HEK293 (cell line): Measurements from ENCODE around the gene TRAF7.

Source experiments
- AEBP2 ChIP-seq: fragments of 450-650 bp; formaldehyde crosslinking; IDR thresholded peaks from 2 replicates; pipeline ENCODE4 v1.5.1; 2016; ENCODE audit warnings: missing biosample characterization, missing genetic modification characterization, borderline replicate concordance
- MEIS1 ChIP-seq: sonication (generic); formaldehyde crosslinking; IDR thresholded peaks from 2 replicates; pipeline ENCODE4 v1.8.1; 2022; ENCODE audit warnings: missing genetic modification reagents, mild to moderate bottlenecking, borderline replicate concordance
- MYNN ChIP-seq: fragments of 450-650 bp; formaldehyde crosslinking; IDR thresholded peaks from 2 replicates; pipeline ENCODE4 v1.5.1; 2016; ENCODE audit warnings: missing biosample characterization, missing genetic modification characterization, borderline replicate concordance
- SP3 ChIP-seq: fragments of 450-650 bp; formaldehyde crosslinking; IDR thresholded peaks from 2 replicates; pipeline ENCODE4 v1.5.1; 2016; ENCODE audit warnings: missing biosample characterization, missing genetic modification characterization
- TSHZ1 ChIP-seq: fragments of 450-650 bp; formaldehyde crosslinking; IDR thresholded peaks from 2 replicates; pipeline ENCODE4 v1.5.1; 2016; ENCODE audit warnings: missing biosample characterization, missing genetic modification characterization, borderline replicate concordance
- ZBTB20 ChIP-seq: fragments of 450-650 bp; formaldehyde crosslinking; IDR thresholded peaks from 2 replicates; pipeline ENCODE4 v1.5.1; 2016; ENCODE audit warnings: missing biosample characterization, missing genetic modification characterization
- ZBTB8A ChIP-seq: fragments of 450-650 bp; formaldehyde crosslinking; IDR thresholded peaks from 2 replicates; pipeline ENCODE4 v1.5.1; 2016; ENCODE audit warnings: missing biosample characterization, missing genetic modification characterization
- ZIC2 ChIP-seq: fragments of 450-650 bp; formaldehyde crosslinking; IDR thresholded peaks from 2 replicates; pipeline ENCODE4 v1.5.1; 2016; ENCODE audit warnings: missing biosample characterization, missing genetic modification characterization
- ZNF133 ChIP-seq: fragments of 450-650 bp; formaldehyde crosslinking; IDR thresholded peaks from 2 replicates; pipeline ENCODE4 v1.5.1; 2016; ENCODE audit warnings: missing biosample characterization, missing genetic modification characterization
- ZNF146 ChIP-seq: fragments of 450-650 bp; formaldehyde crosslinking; IDR thresholded peaks from 2 replicates; pipeline ENCODE4 v1.5.1; 2016; ENCODE audit warnings: missing biosample characterization, missing genetic modification characterization
- ZNF184 ChIP-seq: fragments of 450-650 bp; IDR thresholded peaks from 2 replicates; pipeline ENCODE4 v1.5.1; 2018; ENCODE audit warnings: missing biosample characterization, mild to moderate bottlenecking, missing genetic modification characterization
- ZNF2 ChIP-seq: fragments of 450-650 bp; formaldehyde crosslinking; IDR thresholded peaks from 2 replicates; pipeline ENCODE4 v1.5.1; 2016; ENCODE audit warnings: missing biosample characterization, missing genetic modification characterization
- ZNF214 ChIP-seq: fragments of 450-650 bp; formaldehyde crosslinking; IDR thresholded peaks from 2 replicates; pipeline ENCODE4 v1.5.1; 2017; ENCODE audit warnings: missing biosample characterization, mild to moderate bottlenecking, missing genetic modification characterization, borderline replicate concordance
- ZNF266 ChIP-seq: fragments of 450-650 bp; formaldehyde crosslinking; IDR thresholded peaks from 2 replicates; pipeline ENCODE4 v1.5.1; 2016; ENCODE audit warnings: missing biosample characterization, missing genetic modification characterization, low read depth
- ZNF354C ChIP-seq: fragments of 450-650 bp; formaldehyde crosslinking; IDR thresholded peaks from 2 replicates; pipeline ENCODE4 v1.5.1; 2016; ENCODE audit warnings: missing biosample characterization, missing genetic modification characterization, low read depth, borderline replicate concordance
- ZNF404 ChIP-seq: fragments of 450-650 bp; formaldehyde crosslinking; IDR thresholded peaks from 2 replicates; pipeline ENCODE4 v1.5.1; 2017; ENCODE audit warnings: missing biosample characterization, missing genetic modification characterization
- ZNF501 ChIP-seq: fragments of 450-650 bp; formaldehyde crosslinking; IDR thresholded peaks from 2 replicates; pipeline ENCODE4 v1.5.1; 2016; ENCODE audit warnings: missing biosample characterization, missing genetic modification characterization
- ZNF623 ChIP-seq: fragments of 450-650 bp; formaldehyde crosslinking; IDR thresholded peaks from 2 replicates; pipeline ENCODE4 v1.5.1; 2016; ENCODE audit warnings: missing biosample characterization, missing genetic modification characterization
- ZNF639 ChIP-seq: fragments of 450-650 bp; formaldehyde crosslinking; IDR thresholded peaks from 2 replicates; pipeline ENCODE4 v1.5.1; 2016; ENCODE audit warnings: missing biosample characterization, missing genetic modification characterization
- ZSCAN30 ChIP-seq: fragments of 450-650 bp; IDR thresholded peaks from 2 replicates; pipeline ENCODE4 v1.5.1; 2018; ENCODE audit warnings: missing biosample characterization, mild to moderate bottlenecking, missing genetic modification characterization, moderate library complexity
- ZSCAN4 ChIP-seq: fragments of 450-650 bp; formaldehyde crosslinking; IDR thresholded peaks from 2 replicates; pipeline ENCODE4 v1.5.1; 2017; ENCODE audit warnings: missing biosample characterization, missing genetic modification characterization
- TF ChIP-seq, protein P1 (sequence below): fragments of 450-650 bp; formaldehyde crosslinking; IDR thresholded peaks from 2 replicates; pipeline ENCODE4 v1.5.1; 2016; ENCODE audit warnings: missing biosample characterization, missing genetic modification characterization
- TF ChIP-seq, protein P2 (sequence below): fragments of 450-650 bp; formaldehyde crosslinking; IDR thresholded peaks from 2 replicates; pipeline ENCODE4 v1.5.1; 2016; ENCODE audit warnings: missing biosample characterization, missing genetic modification characterization
- TF ChIP-seq, protein P3 (sequence below): fragments of 450-650 bp; formaldehyde crosslinking; IDR thresholded peaks from 2 replicates; pipeline ENCODE4 v1.5.1; 2017; ENCODE audit warnings: missing biosample characterization, missing genetic modification characterization
- TF ChIP-seq, protein P4 (sequence below): fragments of 450-650 bp; formaldehyde crosslinking; IDR thresholded peaks from 2 replicates; pipeline ENCODE4 v1.5.1; 2016; ENCODE audit warnings: missing biosample characterization, missing genetic modification characterization

TRAF7 gene

GRCh38 chr16:2223942-2224486 lies 68.4 kb downstream of the TRAF7 start (continued):
- TF ChIP-seq, protein P1, sequence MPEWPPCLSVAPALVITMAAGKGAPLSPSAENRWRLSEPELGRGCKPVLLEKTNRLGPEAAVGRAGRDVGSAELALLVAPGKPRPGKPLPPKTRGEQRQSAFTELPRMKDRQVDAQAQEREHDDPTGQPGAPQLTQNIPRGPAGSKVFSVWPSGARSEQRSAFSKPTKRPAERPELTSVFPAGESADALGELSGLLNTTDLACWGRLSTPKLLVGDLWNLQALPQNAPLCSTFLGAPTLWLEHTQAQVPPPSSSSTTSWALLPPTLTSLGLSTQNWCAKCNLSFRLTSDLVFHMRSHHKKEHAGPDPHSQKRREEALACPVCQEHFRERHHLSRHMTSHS (tag by site-specific recombination), result no peak
- TF ChIP-seq MYNN (tag by site-specific recombination), result no peak
- TF ChIP-seq ZNF354C (tag by site-specific recombination), result no peak
- TF ChIP-seq SP3 (tag by site-specific recombination), result peak; percentile 19; the same call in 1 of the 2 replicates
- 0 out of 2 replicates have a peak, but pooled peaks have one; percentile 1 for TF ChIP-seq ZNF146 (tag by site-specific recombination)
- no peak for TF ChIP-seq ZIC2 (tag by site-specific recombination)
- TF ChIP-seq ZNF2 (tag by site-specific recombination), result 0 out of 2 replicates have a peak, but pooled peaks have one; percentile 5
- no peak for TF ChIP-seq ZNF404 (tag by site-specific recombination)
- 0 out of 2 replicates have a peak, but pooled peaks have one; percentile 1 for TF ChIP-seq ZNF266 (tag by site-specific recombination)
- peak; percentile 52; the same call in 1 of the 2 replicates for TF ChIP-seq ZNF501 (tag by site-specific recombination)
- TF ChIP-seq ZNF639 (tag by site-specific recombination), result 0 out of 2 replicates have a peak, but pooled peaks have one; percentile 4
- TF ChIP-seq, protein P2, sequence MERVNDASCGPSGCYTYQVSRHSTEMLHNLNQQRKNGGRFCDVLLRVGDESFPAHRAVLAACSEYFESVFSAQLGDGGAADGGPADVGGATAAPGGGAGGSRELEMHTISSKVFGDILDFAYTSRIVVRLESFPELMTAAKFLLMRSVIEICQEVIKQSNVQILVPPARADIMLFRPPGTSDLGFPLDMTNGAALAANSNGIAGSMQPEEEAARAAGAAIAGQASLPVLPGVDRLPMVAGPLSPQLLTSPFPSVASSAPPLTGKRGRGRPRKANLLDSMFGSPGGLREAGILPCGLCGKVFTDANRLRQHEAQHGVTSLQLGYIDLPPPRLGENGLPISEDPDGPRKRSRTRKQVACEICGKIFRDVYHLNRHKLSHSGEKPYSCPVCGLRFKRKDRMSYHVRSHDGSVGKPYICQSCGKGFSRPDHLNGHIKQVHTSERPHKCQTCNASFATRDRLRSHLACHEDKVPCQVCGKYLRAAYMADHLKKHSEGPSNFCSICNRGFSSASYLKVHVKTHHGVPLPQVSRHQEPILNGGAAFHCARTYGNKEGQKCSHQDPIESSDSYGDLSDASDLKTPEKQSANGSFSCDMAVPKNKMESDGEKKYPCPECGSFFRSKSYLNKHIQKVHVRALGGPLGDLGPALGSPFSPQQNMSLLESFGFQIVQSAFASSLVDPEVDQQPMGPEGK (tag by site-specific recombination), result peak; percentile 7; the same call in 1 of the 2 replicates
- TF ChIP-seq, protein P3, sequence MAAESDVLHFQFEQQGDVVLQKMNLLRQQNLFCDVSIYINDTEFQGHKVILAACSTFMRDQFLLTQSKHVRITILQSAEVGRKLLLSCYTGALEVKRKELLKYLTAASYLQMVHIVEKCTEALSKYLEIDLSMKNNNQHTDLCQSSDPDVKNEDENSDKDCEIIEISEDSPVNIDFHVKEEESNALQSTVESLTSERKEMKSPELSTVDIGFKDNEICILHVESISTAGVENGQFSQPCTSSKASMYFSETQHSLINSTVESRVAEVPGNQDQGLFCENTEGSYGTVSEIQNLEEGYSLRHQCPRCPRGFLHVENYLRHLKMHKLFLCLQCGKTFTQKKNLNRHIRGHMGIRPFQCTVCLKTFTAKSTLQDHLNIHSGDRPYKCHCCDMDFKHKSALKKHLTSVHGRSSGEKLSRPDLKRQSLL, result peak; percentile 23; the same call in 1 of the 2 replicates
- TF ChIP-seq AEBP2 (tag by site-specific recombination), result no peak
- no peak for TF ChIP-seq MEIS1 (CRISPR knock-in tag)
- peak; percentile 49 for TF ChIP-seq ZSCAN30 (tag by site-specific recombination)
- no peak for TF ChIP-seq ZNF133 (tag by site-specific recombination)
- TF ChIP-seq, protein P4, sequence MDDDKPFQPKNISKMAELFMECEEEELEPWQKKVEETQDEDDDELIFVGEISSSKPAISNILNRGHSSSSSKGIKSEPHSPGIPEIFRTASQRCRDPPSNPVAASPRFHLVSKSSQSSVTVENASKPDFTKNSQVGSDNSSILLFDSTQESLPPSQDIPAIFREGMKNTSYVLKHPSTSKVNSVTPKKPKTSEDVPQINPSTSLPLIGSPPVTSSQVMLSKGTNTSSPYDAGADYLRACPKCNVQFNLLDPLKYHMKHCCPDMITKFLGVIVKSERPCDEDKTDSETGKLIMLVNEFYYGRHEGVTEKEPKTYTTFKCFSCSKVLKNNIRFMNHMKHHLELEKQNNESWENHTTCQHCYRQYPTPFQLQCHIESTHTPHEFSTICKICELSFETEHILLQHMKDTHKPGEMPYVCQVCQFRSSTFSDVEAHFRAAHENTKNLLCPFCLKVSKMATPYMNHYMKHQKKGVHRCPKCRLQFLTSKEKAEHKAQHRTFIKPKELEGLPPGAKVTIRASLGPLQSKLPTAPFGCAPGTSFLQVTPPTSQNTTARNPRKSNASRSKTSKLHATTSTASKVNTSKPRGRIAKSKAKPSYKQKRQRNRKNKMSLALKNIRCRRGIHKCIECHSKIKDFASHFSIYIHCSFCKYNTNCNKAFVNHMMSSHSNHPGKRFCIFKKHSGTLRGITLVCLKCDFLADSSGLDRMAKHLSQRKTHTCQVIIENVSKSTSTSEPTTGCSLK (tag by site-specific recombination), result no peak
- peak; percentile 80; the same call in 1 of the 2 replicates for TF ChIP-seq ZBTB20
- no peak for TF ChIP-seq ZNF214 (tag by site-specific recombination)
- no peak for TF ChIP-seq ZNF184 (tag by site-specific recombination)
- no peak for TF ChIP-seq ZNF623 (tag by site-specific recombination)
- no peak for TF ChIP-seq ZSCAN4 (tag by site-specific recombination)
- peak; percentile 47; the same call in 1 of the 2 replicates for TF ChIP-seq ZBTB8A (tag by site-specific recombination)
- TF ChIP-seq TSHZ1 (tag by site-specific recombination), result no peak
